Ovary (tissue), 3 donors: Measurements from ENCODE around the gene SYT14.

Source experiments
- CTCF ChIP-seq, 3 donors: fragments of 450-650 bp in 2 of 3; fragments of 200-600 bp in 1 of 3; IDR thresholded peaks; one replicate each; pipeline versions ENCODE4 v1.5.1 to v1.8.0; 2016 to 2022; ENCODE audit warnings: antibody characterized with exemption in 3 of 3, mild to moderate bottlenecking in 1 of 3
- EP300 ChIP-seq: sonication (generic); formaldehyde crosslinking; IDR thresholded peaks from one replicate; pipeline ENCODE4 v1.6.1; 2017; ENCODE audit warnings: antibody characterized with exemption
- POLR2A ChIP-seq: fragments of 450-650 bp; IDR thresholded peaks from one replicate; pipeline ENCODE4 v1.6.1; 2017; ENCODE audit warnings: antibody characterized with exemption, mild to moderate bottlenecking, moderate library complexity
- donor health status: DM: no; HTN: no; CAD: no.

GRCh38 chr1:210001751-210002150, 63.7 kb downstream of the SYT14 start:
- TF ChIP-seq CTCF (IDR thresholded peaks at IDR 0.05) (no peak), POLR2A (no peak), EP300 (no peak)
